DOHH2 (cell line): ENCODE results near the gene AMFR.

Experiments
- EZH2phosphoT487 ChIP-seq: fragments of 200-600 bp; sonication (generic); IDR thresholded peaks from 2 replicates; pipeline ENCODE4 v1.6.1; 2017; ENCODE audit warnings: borderline replicate concordance, mild to moderate bottlenecking, antibody characterized with exemption, low read length, moderate library complexity, mixed read lengths
- TF ChIP-seq, protein P1 (sequence below): fragments of 200-600 bp; sonication (generic); IDR thresholded peaks from one replicate; pipeline ENCODE4 v1.5.1; 2014; ENCODE audit warnings: antibody characterized with exemption, mild to moderate bottlenecking, low read depth, low read length; ENCODE audit not compliant: poor library complexity, severe bottlenecking

DNA sequence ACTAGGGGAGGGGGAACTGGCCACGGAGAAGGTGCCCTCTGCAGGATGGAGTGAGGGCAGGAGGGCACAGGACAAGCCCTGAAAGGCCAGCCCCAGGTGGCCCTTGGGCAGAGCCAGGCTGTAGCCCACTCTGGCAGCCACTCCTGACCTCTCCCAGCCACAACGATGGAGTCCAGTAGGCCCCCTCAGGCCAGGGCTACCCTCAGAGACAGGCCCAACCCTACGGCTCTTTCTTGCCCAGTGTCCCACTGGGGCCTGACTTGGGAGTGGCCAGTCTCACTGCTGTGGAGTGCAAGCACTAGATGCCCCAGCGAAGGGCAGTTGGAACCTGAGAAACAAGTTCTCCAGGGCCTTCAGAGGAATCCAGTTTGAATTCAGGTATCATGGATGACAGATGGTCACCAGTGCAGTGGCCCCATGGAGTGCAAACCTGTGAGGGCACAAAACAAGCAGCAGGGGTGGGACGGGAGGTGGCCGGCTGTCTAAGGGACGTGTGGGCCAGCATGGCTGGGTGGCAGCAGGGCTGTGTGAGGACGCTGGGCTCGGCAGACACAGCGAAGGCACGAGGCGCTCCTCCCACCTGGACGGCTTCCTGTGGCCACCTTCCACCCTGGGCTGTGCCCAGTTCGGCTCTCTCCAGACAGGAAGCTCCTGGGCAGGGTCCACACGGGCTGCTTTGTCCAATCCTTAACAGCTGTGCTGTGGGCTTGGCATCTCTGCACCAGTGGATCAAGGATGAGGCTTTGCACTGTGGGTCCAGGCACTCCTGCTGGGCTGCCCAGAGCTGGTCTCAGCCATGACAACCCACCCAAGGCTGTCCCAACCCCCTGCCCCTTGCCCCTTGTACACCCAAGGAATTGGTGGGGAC, 72.1 kb downstream of the AMFR start:
- TF ChIP-seq, protein P1, sequence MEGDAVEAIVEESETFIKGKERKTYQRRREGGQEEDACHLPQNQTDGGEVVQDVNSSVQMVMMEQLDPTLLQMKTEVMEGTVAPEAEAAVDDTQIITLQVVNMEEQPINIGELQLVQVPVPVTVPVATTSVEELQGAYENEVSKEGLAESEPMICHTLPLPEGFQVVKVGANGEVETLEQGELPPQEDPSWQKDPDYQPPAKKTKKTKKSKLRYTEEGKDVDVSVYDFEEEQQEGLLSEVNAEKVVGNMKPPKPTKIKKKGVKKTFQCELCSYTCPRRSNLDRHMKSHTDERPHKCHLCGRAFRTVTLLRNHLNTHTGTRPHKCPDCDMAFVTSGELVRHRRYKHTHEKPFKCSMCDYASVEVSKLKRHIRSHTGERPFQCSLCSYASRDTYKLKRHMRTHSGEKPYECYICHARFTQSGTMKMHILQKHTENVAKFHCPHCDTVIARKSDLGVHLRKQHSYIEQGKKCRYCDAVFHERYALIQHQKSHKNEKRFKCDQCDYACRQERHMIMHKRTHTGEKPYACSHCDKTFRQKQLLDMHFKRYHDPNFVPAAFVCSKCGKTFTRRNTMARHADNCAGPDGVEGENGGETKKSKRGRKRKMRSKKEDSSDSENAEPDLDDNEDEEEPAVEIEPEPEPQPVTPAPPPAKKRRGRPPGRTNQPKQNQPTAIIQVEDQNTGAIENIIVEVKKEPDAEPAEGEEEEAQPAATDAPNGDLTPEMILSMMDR: no peak
- TF ChIP-seq EZH2phosphoT487: no peak
